IMR-90 (cell line): ENCODE data around the gene MLF2. TPM values are rescaled to one million over a fixed set of nuclear protein-coding genes. Genes with fewer than 3 reads are reported as not detected.

Source experiments
- ATAC-seq: fragments of 200-7000 bp; cut with Tn5 transposase; 2 replicates; pipeline ENCODE4 v1.9.1; 2020; ENCODE audit warnings: low read depth, mild to moderate bottlenecking, moderate library complexity
- BruUV-seq: library from RNA; stranded (reverse); fragments of 400-500 nt; replicated peaks from 2 replicates; lab custom pipeline; 2021; lab: Mats Ljungman, UMichigan
- CTCF ChIA-PET: fragments of 300-600 bp; formaldehyde crosslinking; extraction: SDS; loops from one replicate; lab custom pipeline; 2021; ENCODE audit warnings: antibody characterized with exemption; lab: Yijun Ruan, JAX
- POLR2A ChIA-PET: fragments of 300-600 bp; sonication (Branson Sonifier 250); formaldehyde crosslinking; loops from one replicate; lab custom pipeline; 2022; ENCODE audit warnings: antibody characterized with exemption; ENCODE audit not compliant: unreplicated experiment; lab: Charles Lee
- DNase-seq: peaks from one replicate; pipeline ENCODE4 v3.0.0; 2013
- H2AFZ ChIP-seq: replicated peaks from 2 replicates; pipeline ENCODE3; 2013; ENCODE audit warnings: low read length, mild to moderate bottlenecking; ENCODE audit not compliant: poor library complexity
- H2AK5ac ChIP-seq: 2 replicates; pipeline ENCODE4 v1.6.1; 2013; ENCODE audit warnings: low read depth, low read length, inconsistent platforms
- H2AK9ac ChIP-seq: replicated peaks from 2 replicates; pipeline ENCODE3; 2013; ENCODE audit warnings: mild to moderate bottlenecking, low read depth, low read length, moderate library complexity; ENCODE audit not compliant: poor library complexity
- H2BK120ac ChIP-seq: 2 replicates; pipeline ENCODE4 v1.6.1; 2013; ENCODE audit warnings: low read depth, low read length, inconsistent platforms
- H2BK15ac ChIP-seq: 3 replicates; pipeline ENCODE4 v1.6.1; 2013; ENCODE audit warnings: low read depth, low read length, inconsistent platforms
- H2BK20ac ChIP-seq: 2 replicates; pipeline ENCODE4 v1.6.1; 2013; ENCODE audit warnings: low read depth, mild to moderate bottlenecking, inconsistent platforms, low read length, moderate library complexity
- H2BK5ac ChIP-seq: 2 replicates; pipeline ENCODE4 v1.6.1; 2013; ENCODE audit warnings: mild to moderate bottlenecking, low read depth, low read length, inconsistent platforms; ENCODE audit not compliant: poor library complexity, severe bottlenecking
- H3K14ac ChIP-seq: replicated peaks from 2 replicates; pipeline ENCODE4 v1.6.1; 2013; ENCODE audit warnings: low read depth, low read length, inconsistent platforms
- H3K18ac ChIP-seq: 2 replicates; pipeline ENCODE4 v1.6.1; 2013; ENCODE audit warnings: low read depth, low read length, control low read depth
- H3K23ac ChIP-seq: 2 replicates; pipeline ENCODE4 v1.6.1; 2013; ENCODE audit warnings: low read depth, low read length, inconsistent platforms
- H3K27ac ChIP-seq: 2 replicates; pipeline ENCODE4 v1.5.1; 2013; ENCODE audit warnings: mild to moderate bottlenecking, control low read depth, low read length; ENCODE audit not compliant: insufficient read depth
- H3K27me3 ChIP-seq: 2 replicates; pipeline ENCODE4 v1.6.1; 2013; ENCODE audit warnings: low read length; ENCODE audit not compliant: control insufficient read depth, insufficient read depth
- H3K36me3 ChIP-seq: 2 replicates; pipeline ENCODE4 v1.6.1; 2013; ENCODE audit warnings: low read length, mixed read lengths; ENCODE audit not compliant: control insufficient read depth, insufficient read depth
- H3K4ac ChIP-seq: 2 replicates; pipeline ENCODE4 v1.6.1; 2013; ENCODE audit warnings: low read depth, low read length, inconsistent platforms
- H3K4me1 ChIP-seq: 2 replicates; pipeline ENCODE4 v1.6.1; 2013; ENCODE audit warnings: low read length, mixed read lengths; ENCODE audit not compliant: control insufficient read depth, insufficient read depth
- H3K4me2 ChIP-seq: 2 replicates; pipeline ENCODE4 v1.6.1; 2013; ENCODE audit warnings: low read depth, mild to moderate bottlenecking, control low read depth, low read length, moderate library complexity
- H3K4me3 ChIP-seq: 2 replicates; pipeline ENCODE4 v1.5.1; 2013; ENCODE audit warnings: low read depth, mild to moderate bottlenecking, control low read depth, low read length, moderate library complexity; ENCODE audit not compliant: insufficient read depth
- H3K56ac ChIP-seq: 2 replicates; pipeline ENCODE4 v1.6.1; 2013; ENCODE audit warnings: low read length, inconsistent platforms; ENCODE audit not compliant: insufficient read depth; ENCODE audit errors: extremely low read depth
- H3K79me1 ChIP-seq, 2 experiments: 2 replicates each; pipeline ENCODE4 v1.6.1; 2013; ENCODE audit warnings: low read length in 2 of 2, inconsistent platforms in 1 of 2, low read depth in 1 of 2
- H3K9ac ChIP-seq: 2 replicates; pipeline ENCODE4 v1.6.1; 2013; ENCODE audit warnings: low read depth, low read length, control low read depth
- H3K9me1 ChIP-seq: 2 replicates; pipeline ENCODE4 v1.6.1; 2013; ENCODE audit warnings: low read length, inconsistent platforms; ENCODE audit not compliant: insufficient read depth
- H3K9me3 ChIP-seq: 2 replicates; pipeline ENCODE4 v1.6.1; 2013; ENCODE audit warnings: low read length; ENCODE audit not compliant: control insufficient read depth, insufficient read depth
- H4K20me1 ChIP-seq: 2 replicates; pipeline ENCODE4 v1.6.1; 2013; ENCODE audit warnings: low read length, inconsistent platforms; ENCODE audit not compliant: insufficient read depth
- H4K5ac ChIP-seq: 2 replicates; pipeline ENCODE4 v1.6.1; 2013; ENCODE audit warnings: mild to moderate bottlenecking, low read depth, low read length, control low read depth
- H4K8ac ChIP-seq, 2 experiments: 2 replicates each; pipeline ENCODE4 v1.6.1; 2013; ENCODE audit warnings: low read depth in 2 of 2, low read length in 2 of 2, control low read depth in 1 of 2, inconsistent platforms in 1 of 2
- H4K91ac ChIP-seq: 2 replicates; pipeline ENCODE4 v1.6.1; 2013; ENCODE audit warnings: low read depth, low read length, inconsistent platforms; ENCODE audit not compliant: insufficient read depth
- BHLHE40 ChIP-seq: fragments of 150-350 bp; IDR thresholded peaks from 2 replicates; pipeline ENCODE4 v1.6.1; 2016; ENCODE audit warnings: mild to moderate bottlenecking, low read depth, low read length
- CEBPB ChIP-seq: IDR thresholded peaks from 2 replicates; pipeline ENCODE4 v1.6.1; 2012; ENCODE audit warnings: low read depth, low read length, improper control_type of control experiment
- CHD1 ChIP-seq: IDR thresholded peaks from 2 replicates; pipeline ENCODE4 v1.6.1; 2012; ENCODE audit warnings: low read depth, low read length, improper control_type of control experiment
- MXI1 ChIP-seq: IDR thresholded peaks from 2 replicates; pipeline ENCODE4 v1.6.1; 2012; ENCODE audit warnings: low read depth, mild to moderate bottlenecking, low read length, moderate library complexity, borderline replicate concordance
- POLR2A ChIP-seq: IDR thresholded peaks from 2 replicates; pipeline ENCODE4 v1.6.1; 2012; ENCODE audit warnings: mild to moderate bottlenecking, low read depth, low read length
- SMC3 ChIP-seq: fragments of 150-350 bp; IDR thresholded peaks from 2 replicates; pipeline ENCODE4 v1.6.1; 2016; ENCODE audit warnings: low read depth, mild to moderate bottlenecking, antibody characterized with exemption, low read length, moderate library complexity
- WGBS, 2 experiments: methylation state at CpG; one replicate each; pipeline versions ENCODE4 v1.1.5 to v1.1.7; 2013; ENCODE audit warnings: missing lambda C conversion rate in 2 of 2; ENCODE audit not compliant: insufficient read length in 1 of 2; ENCODE audit errors: extremely low coverage in 2 of 2; 5-methylcytosine and 5-hydroxymethylcytosine counted together
- dilution Hi-C: fragments of 300-500 bp; cut with HindIII; formaldehyde crosslinking; loops from one replicate; pipeline ENCODE4 v1.14.3; 2018; ENCODE audit warnings: low sequenced_read_pairs; ENCODE audit not compliant: unreplicated experiment
- in situ Hi-C: fragments of 300-500 bp; cut with MboI; formaldehyde crosslinking; loops from 3 replicates; pipeline ENCODE4 v1.14.3; 2019; ENCODE audit warnings: low sequenced_read_pairs, inconsistent platforms, mixed read lengths
- intact Hi-C: fragments of 100-400 bp; cut with micrococcal nuclease; formaldehyde crosslinking; loops from 2 replicates; pipeline ENCODE4 v1.10.0; 2022
- polyA plus RNA-seq, 3 experiments: library from polyadenylated mRNA; depleted of rRNA; stranded (reverse); fragments of >200 nt; gene quantifications; 2 replicates each; pipeline ENCODE4 v1.2.3, GENCODE V29; 2012; ENCODE audit warnings: low replicate concordance in 1 of 3
- total RNA-seq: library from RNA; depleted of rRNA; stranded (reverse); fragments of >200 nt; gene quantifications from 2 replicates; pipeline ENCODE4 v1.2.3, GENCODE V29; 2012

The MLF2 gene
- total and polyA plus RNA-seq, 2 of the 4 experiments (the other 2 are of a cell fraction): 236 to 403 TPM

DNA sequence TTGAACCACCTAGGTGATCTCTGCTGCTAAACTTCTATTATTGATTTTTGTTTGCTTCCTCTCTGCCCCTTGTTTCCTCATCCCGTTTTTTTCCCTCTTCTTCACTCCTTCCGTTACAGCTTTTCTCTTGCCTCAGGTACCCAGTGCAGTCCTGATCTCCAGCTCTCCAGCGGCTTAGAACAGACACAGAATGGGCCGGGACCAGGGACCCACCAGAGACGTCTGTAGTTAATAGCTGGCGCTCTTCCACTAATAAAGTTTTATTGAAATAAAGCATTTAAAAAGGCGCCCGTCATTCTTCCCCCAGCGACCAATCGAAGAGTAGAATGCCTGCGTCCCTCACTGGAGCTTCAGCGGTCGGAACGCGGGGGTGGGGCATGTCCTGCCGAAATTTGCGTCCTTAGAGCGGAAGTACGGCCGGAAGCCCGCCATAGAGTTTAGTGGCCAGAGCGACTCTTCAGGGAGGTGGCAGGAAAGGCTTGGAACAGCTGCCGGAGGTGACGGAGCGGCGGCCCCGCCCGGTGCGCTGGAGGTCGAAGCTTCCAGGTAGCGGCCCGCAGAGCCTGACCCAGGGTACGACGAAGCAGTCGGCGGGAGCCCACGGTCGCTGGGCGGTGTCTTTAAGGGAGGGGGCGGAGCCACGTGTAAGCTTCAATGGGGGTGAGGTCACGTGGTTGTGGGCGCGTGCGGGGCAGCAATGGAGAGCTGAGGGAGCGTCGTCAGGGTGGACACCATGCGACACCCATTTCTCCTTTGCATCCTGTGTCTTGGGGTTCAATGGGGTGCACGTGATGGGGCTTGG lies 29.1 kb downstream of the MLF2 start, which contains the start of gene COPS7A (continued):
- TF ChIP-seq MXI1: peak; percentile 94; the same call in 1 of the 2 replicates
- TF ChIP-seq BHLHE40: peak; percentile 80
- peak; percentile 84 for TF ChIP-seq POLR2A
- TF ChIP-seq SMC3: no peak

DNA sequence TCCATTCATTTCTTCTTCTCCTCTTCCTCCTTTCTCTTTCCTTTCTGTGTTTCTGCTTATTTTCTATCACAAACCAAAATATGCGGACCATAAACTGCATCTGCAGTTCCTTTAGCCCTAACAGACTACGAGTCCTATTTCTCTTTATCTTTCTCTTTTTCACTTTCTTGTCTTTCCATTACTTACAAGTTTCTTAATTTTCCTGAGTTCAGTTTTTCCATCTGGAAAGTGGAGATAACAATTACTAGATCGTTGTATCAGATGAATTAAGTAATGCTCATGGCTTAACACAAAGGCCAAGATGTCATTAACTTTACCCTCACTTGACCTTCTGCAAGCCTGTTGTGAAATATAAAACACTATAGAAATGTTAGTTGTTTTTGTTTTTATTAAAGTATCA lies 30.1 kb downstream of the MLF2 start:
- ChIA-PET CTCF (no interaction called here), POLR2A (interaction anchor here (1.8 kb wide), 1 partner anchor 8 kb away, joined by 4 read pairs; no protein-coding TSS in a partner anchor)
- in situ Hi-C loops: no loop called here
- dilution Hi-C loops: no loop called here
- DNase-seq (no peak), ATAC-seq (no peak)
- H4K20me1 ChIP-seq: no peaks in the 10 kb centered on the region
- no peak overlapping the region for H2BK20ac ChIP-seq
- H3K9me1 ChIP-seq: peaks cover 2% of the 10 kb centered on the region; the same call in 1 of the 2 replicates
- H3K27me3 ChIP-seq: no peaks in the 10 kb centered on the region
- intact Hi-C loops: no loop called here
- TF ChIP-seq POLR2A: no peak
- TF ChIP-seq BHLHE40: no peak
- TF ChIP-seq MXI1: no peak
- no peak for TF ChIP-seq CEBPB
- no peak for TF ChIP-seq CHD1
- peaks cover 25 to 30% of the 10 kb centered on the region in 2 experiments for H3K79me1 ChIP-seq
- no peak overlapping the region for H2AK5ac ChIP-seq
- H3K23ac ChIP-seq: no peak overlapping the region
- no peak overlapping the region for H2BK120ac ChIP-seq
- no peaks in the 10 kb centered on the region for H3K9me3 ChIP-seq
- H3K4me1 ChIP-seq: 0 out of 2 replicates have a peak, but pooled peaks cover 2% of the 10 kb centered on the region
- H3K36me3 ChIP-seq: peaks cover 5% of the 10 kb centered on the region; the same call in 1 of the 2 replicates
- H2BK15ac ChIP-seq: no peak overlapping the region
- H4K91ac ChIP-seq: no peak overlapping the region
- H2BK5ac ChIP-seq: no peak overlapping the region
- H3K4ac ChIP-seq: no peak overlapping the region
- H3K56ac ChIP-seq: no peak overlapping the region
- H3K14ac ChIP-seq: no peak overlapping the region
- no peak overlapping the region for H3K4me2 ChIP-seq
- no peak overlapping the region for H3K9ac ChIP-seq
- H4K8ac ChIP-seq: peak overlapping the region; percentile 69 to 98; a peak in 2 of 4 replicates
- H2AK9ac ChIP-seq: no peak overlapping the region
- H4K5ac ChIP-seq: no peak overlapping the region
- H2AFZ ChIP-seq: no peak overlapping the region
- no peak overlapping the region for H3K4me3 ChIP-seq
- H3K27ac ChIP-seq: no peak overlapping the region
- WGBS, 2 experiments: no CpG with 5 or more reads among the region's 3 CpGs
- BruUV-seq: no TSS peak
- no peak overlapping the region for H3K18ac ChIP-seq
